ENCODE results near the gene SUGP1.
"Not testable (repeated sequence)": the region's sequence is repeated elsewhere in the genome, so short reads cannot be mapped to it uniquely, and the experiment has no call there.

Gene SUGP1, protein sequence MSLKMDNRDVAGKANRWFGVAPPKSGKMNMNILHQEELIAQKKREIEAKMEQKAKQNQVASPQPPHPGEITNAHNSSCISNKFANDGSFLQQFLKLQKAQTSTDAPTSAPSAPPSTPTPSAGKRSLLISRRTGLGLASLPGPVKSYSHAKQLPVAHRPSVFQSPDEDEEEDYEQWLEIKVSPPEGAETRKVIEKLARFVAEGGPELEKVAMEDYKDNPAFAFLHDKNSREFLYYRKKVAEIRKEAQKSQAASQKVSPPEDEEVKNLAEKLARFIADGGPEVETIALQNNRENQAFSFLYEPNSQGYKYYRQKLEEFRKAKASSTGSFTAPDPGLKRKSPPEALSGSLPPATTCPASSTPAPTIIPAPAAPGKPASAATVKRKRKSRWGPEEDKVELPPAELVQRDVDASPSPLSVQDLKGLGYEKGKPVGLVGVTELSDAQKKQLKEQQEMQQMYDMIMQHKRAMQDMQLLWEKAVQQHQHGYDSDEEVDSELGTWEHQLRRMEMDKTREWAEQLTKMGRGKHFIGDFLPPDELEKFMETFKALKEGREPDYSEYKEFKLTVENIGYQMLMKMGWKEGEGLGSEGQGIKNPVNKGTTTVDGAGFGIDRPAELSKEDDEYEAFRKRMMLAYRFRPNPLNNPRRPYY

DNA sequence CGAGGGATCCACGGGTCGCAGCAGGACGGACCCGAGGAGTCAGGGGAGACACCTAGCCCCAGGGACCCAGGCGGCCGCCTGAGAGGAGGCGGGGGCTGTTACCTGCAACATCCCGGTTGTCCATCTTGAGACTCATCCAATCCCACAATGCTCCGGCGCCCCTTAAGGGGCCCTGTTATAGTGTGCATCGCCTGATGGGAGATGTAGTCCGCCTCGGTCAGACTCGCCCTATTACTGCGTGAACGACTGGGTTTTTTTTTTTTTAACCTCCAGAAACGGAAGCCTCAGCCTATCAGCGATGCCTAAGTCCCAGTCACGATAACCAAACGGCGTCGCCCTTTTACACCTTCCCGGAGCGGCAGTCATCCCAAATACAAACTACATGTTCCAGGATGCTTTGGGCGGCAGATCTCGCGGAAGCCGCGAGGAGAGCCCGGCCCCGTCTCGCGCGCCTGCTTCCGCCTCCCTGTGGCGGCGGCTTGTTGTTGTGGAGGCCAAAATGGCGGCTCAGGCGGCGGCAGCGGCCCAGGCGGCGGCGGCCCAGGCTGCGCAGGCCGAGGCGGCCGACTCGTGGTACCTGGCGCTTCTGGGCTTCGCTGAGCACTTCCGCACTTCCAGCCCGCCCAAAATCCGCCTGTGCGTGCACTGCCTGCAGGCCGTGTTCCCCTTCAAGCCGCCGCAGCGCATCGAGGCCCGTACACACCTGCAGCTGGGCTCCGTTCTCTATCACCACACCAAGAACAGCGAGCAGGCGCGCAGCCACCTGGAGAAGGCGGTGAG is at the start of gene SUGP1, which contains the start of gene MAU2:
TSS of gene SUGP1 (minus strand) at position 149 of the 780 bp plus-strand sequence. CDS start at position 136, 13 bp downstream.
TSS of gene MAU2 (plus strand) at position 469 of the 780 bp plus-strand sequence. CDS start at position 500, 31 bp downstream.
- Mint-ChIP-seq H3K9me3 (no peaks in the 10 kb centered on the region), H3K27me3 (ENCODE audit: low read depth) (no peaks in the 10 kb centered on the region), H3K36me3 (ENCODE audit: low read depth) (peaks cover 28% of the 10 kb centered on the region), H3K27ac (peak within 1 kb of the TSS; percentile 99), H3K4me3 (peak within 1 kb of the TSS; percentile 94), H3K4me1 (ENCODE audit: low read depth) (peaks cover 34% of the 10 kb centered on the region)

DNA sequence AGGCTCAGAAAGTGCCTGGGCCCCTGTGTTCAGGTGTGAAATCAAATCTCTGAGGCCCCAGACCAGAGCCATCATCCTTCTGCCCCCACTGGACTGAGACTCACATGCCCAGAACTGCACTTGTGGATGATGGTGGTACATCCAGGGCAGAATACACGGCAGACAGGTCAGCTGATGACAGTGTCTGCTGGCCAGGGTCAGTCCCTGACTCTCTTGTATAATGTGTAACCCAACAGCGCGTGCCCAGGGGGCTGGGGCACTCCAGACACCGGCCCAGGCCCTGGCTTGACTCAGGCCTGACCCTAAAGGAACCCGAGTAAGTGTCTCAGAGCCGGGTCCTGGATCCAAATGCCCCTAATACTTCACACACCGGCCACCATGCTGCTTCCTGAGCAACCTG is 47.8 kb upstream of the SUGP1 start:
- H3K27me3 Mint-ChIP-seq (ENCODE audit: low read depth): no peaks in the 10 kb centered on the region
- no peaks in the 10 kb centered on the region for H3K36me3 Mint-ChIP-seq (ENCODE audit: low read depth)
- no peak overlapping the region for H3K27ac Mint-ChIP-seq
- H3K9me3 Mint-ChIP-seq: no peaks in the 10 kb centered on the region
- H3K4me1 Mint-ChIP-seq (ENCODE audit: low read depth): peaks cover 16% of the 10 kb centered on the region
- no peak overlapping the region for H3K4me3 Mint-ChIP-seq

- peak overlapping the region; percentile 65 for H3K27ac Mint-ChIP-seq
- H3K36me3 Mint-ChIP-seq (ENCODE audit: low read depth): no peaks in the 10 kb centered on the region
- H3K27me3 Mint-ChIP-seq (ENCODE audit: low read depth): no peaks in the 10 kb centered on the region
- H3K9me3 Mint-ChIP-seq: no peaks in the 10 kb centered on the region
- H3K4me1 Mint-ChIP-seq (ENCODE audit: low read depth): peaks cover 12% of the 10 kb centered on the region
- H3K4me3 Mint-ChIP-seq: peak overlapping the region; percentile 21
Observed at GRCh38 chr19:19366434-19367396, 46.4 kb upstream of the SUGP1 start.

DNA sequence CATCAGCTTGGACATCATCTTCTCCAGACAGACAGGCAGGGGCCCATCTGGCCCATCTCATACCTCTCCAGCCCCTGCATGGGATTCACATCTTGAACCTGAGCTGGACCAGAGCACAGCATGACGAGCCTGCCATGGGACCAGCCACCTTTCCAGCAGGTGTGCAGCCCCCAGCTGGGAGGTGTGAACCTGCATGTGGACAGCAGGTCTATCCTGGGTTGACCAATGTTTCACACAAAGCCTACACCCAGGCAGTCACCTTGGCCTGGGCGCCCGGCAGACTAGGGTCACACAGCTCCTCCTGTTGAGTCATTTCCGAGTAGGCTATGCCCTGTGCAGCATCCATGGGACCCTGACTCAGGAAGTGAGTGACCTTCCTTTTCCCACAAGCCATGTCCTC is 41.8 kb upstream of the SUGP1 start:
- Mint-ChIP-seq H3K4me3 (no peak overlapping the region), H3K4me1 (ENCODE audit: low read depth) (peaks cover 30% of the 10 kb centered on the region), H3K36me3 (ENCODE audit: low read depth) (peaks cover 6% of the 10 kb centered on the region), H3K27me3 (ENCODE audit: low read depth) (no peaks in the 10 kb centered on the region), H3K9me3 (no peaks in the 10 kb centered on the region), H3K27ac (peak overlapping the region; percentile 41)

DNA sequence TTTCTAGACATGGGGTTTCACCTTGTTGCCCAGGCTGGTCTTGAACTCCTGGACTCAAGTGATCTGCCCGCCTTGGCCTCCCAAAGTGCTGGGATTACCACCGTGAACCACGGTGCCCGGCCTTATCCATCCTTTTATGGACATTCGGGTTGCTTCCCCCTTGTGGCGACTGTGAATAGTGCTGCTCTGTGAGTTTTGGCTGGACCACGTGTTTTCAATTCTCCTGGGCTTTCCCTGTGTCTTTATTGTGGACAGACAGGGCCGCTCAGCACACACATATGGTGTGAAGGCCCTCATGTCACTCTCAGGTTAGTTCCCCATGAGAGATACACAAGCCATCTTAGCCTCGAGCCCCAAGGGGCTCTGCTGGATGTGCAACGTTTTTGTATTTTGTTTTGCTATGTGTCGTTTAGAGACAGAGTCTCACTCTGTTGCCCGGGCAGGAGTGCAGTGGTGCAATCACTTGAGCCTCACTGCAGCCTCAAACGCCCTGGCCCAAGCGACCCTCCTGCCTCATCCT is 40.8 kb upstream of the SUGP1 start:
- H3K4me1 Mint-ChIP-seq (ENCODE audit: low read depth): peaks cover 27% of the 10 kb centered on the region
- H3K27ac Mint-ChIP-seq: peak overlapping the region; percentile 68
- no peaks in the 10 kb centered on the region for H3K9me3 Mint-ChIP-seq
- peaks cover 6% of the 10 kb centered on the region for H3K36me3 Mint-ChIP-seq (ENCODE audit: low read depth)
- no peak overlapping the region for H3K4me3 Mint-ChIP-seq
- no peaks in the 10 kb centered on the region for H3K27me3 Mint-ChIP-seq (ENCODE audit: low read depth)

DNA sequence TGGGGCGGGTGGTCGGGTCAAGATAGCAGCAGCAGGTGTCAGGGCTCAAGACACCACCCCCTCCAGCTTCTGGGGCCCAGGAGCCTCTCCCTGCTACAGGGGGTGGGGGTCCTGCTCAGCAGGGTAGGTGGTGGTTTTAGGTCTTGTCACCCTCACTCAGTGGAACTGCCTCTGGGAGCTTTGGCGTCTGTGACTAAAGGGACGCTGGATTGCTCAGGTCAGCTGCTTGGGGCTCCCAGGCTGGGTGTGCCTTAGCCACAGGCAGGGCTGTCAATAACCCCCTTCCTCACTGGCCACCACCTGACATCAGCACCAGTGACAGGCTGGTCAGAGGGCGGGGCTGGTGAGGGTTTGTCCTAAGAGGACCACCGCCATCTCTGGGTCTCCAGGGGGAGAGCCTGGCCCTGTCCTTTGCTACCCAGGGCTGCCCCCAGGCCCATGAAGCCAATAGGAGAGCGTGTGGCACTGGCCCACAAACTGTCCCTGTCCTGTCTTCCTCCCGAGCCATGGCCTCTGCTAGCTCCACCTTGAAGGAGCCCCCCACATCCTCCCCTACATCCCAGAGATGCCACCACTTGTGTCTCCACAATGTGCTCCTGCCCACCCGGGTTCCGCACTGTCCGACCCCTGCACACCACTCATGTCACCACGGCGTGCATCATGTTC is 36.7 kb upstream of the SUGP1 start:
- Mint-ChIP-seq H3K27me3 (ENCODE audit: low read depth) (no peaks in the 10 kb centered on the region), H3K4me3 (no peak overlapping the region), H3K27ac (no peak overlapping the region)

GRCh38 chr19:19356500-19356899 is 36.2 kb upstream of the SUGP1 start:
- Mint-ChIP-seq H3K36me3 (ENCODE audit: low read depth) (peaks cover 19% of the 10 kb centered on the region), H3K27me3 (ENCODE audit: low read depth) (no peaks in the 10 kb centered on the region), H3K4me1 (ENCODE audit: low read depth) (peaks cover 19% of the 10 kb centered on the region), H3K4me3 (no peak overlapping the region), H3K9me3 (no peaks in the 10 kb centered on the region), H3K27ac (no peak overlapping the region)

More for the DNA sequence above, 36.7 kb upstream of the SUGP1 start:
- peaks cover 20% of the 10 kb centered on the region for H3K4me1 Mint-ChIP-seq (ENCODE audit: low read depth)
- no peaks in the 10 kb centered on the region for H3K9me3 Mint-ChIP-seq
- H3K36me3 Mint-ChIP-seq (ENCODE audit: low read depth): peaks cover 17% of the 10 kb centered on the region

DNA sequence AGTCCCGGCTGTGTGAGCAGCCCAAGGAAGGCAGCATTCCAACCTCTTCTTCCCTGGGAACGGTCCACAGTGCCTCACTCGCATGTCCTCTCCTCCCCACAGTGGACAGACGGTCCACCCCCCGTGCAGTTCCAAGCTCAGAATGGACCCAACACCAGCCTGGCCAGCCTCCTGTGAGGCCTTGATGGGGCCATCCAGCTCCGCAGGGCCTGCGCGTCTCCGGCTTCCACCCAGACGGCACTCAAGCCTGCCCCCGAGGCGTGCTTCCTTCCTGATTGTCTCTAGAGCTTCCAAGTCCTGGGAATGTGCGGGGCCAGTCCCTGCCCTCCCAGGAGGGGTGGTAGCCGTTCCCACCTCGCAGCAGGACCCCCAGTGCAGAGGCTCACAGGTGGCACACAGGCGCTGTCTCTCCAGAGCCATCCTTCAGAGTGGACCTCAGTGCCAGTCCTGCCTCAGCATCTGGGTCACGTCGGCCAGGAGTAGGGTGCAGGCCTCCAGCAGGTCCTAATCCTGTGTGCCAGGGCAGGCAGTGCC is 35.4 kb upstream of the SUGP1 start:
- H3K36me3 Mint-ChIP-seq (ENCODE audit: low read depth): peaks cover 19% of the 10 kb centered on the region
- H3K27ac Mint-ChIP-seq: no peak overlapping the region
- no peaks in the 10 kb centered on the region for H3K27me3 Mint-ChIP-seq (ENCODE audit: low read depth)

GRCh38 chr19:19354932-19355331 is 34.6 kb upstream of the SUGP1 start:
- Mint-ChIP-seq H3K4me1 (ENCODE audit: low read depth) (peaks cover 10% of the 10 kb centered on the region), H3K27ac (no peak overlapping the region), H3K36me3 (ENCODE audit: low read depth) (peaks cover 19% of the 10 kb centered on the region), H3K27me3 (ENCODE audit: low read depth) (no peaks in the 10 kb centered on the region), H3K4me3 (no peak overlapping the region), H3K9me3 (no peaks in the 10 kb centered on the region)

More for the DNA sequence above, 35.4 kb upstream of the SUGP1 start:
- no peaks in the 10 kb centered on the region for H3K9me3 Mint-ChIP-seq
- H3K4me3 Mint-ChIP-seq: no peak overlapping the region
- H3K4me1 Mint-ChIP-seq (ENCODE audit: low read depth): peaks cover 13% of the 10 kb centered on the region

DNA sequence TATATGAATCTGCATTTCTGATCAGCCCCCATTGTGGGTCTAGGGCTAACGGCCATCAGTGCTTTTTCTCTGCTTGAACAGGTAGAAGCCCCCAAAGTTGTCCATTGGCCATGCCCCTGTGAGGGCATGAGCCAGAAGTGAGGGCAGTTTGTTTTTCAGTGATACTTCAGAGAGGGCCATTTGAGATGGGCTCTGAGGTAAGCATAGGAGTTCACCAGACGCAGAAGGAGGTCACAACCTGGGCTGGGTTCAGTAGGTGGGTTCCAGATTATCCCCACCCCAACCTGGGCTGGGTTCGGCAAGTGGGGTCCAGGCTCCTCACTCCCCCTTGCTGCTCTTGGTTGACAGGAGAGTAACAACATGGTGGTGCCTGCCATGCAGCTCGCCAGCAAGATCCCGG is 33.7 kb upstream of the SUGP1 start:
- Mint-ChIP-seq H3K27me3 (ENCODE audit: low read depth) (no peaks in the 10 kb centered on the region), H3K27ac (no peak overlapping the region), H3K4me3 (no peak overlapping the region), H3K36me3 (ENCODE audit: low read depth) (peaks cover 22% of the 10 kb centered on the region), H3K9me3 (no peaks in the 10 kb centered on the region), H3K4me1 (ENCODE audit: low read depth) (peaks cover 10% of the 10 kb centered on the region)

GRCh38 chr19:19352823-19353222 is 32.5 kb upstream of the SUGP1 start:
- peaks cover 26% of the 10 kb centered on the region for H3K36me3 Mint-ChIP-seq (ENCODE audit: low read depth)
- H3K4me1 Mint-ChIP-seq (ENCODE audit: low read depth): peaks cover 3% of the 10 kb centered on the region
- H3K27ac Mint-ChIP-seq: no peak overlapping the region
- no peaks in the 10 kb centered on the region for H3K9me3 Mint-ChIP-seq
- H3K27me3 Mint-ChIP-seq (ENCODE audit: low read depth): no peaks in the 10 kb centered on the region
- no peak overlapping the region for H3K4me3 Mint-ChIP-seq

DNA sequence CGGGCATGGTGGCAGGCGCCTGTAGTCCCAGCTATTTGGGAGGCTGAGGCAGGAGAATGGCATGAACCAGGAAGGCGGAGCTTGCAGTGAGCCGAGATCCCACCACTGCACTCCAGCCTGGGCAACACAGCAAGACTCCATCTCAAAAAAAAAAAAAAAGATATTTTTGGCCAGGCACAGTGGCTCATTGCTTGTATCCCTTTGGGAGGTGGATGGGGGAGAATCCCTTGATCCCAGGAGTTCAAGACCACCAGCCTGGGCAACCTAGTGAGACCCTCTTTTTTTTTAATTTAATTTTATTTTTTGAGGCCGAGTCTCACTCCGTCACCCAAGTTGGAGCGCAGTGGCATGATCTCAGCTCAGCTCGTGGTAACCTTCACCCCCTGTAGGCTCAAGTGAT is 30.4 kb upstream of the SUGP1 start:
- not testable (repeated sequence) for H3K4me1 Mint-ChIP-seq (ENCODE audit: low read depth); H3K27ac Mint-ChIP-seq

GRCh38 chr19:19349365-19349764 is 29.1 kb upstream of the SUGP1 start:
- Mint-ChIP-seq H3K4me1 (ENCODE audit: low read depth) (no peaks in the 10 kb centered on the region), H3K36me3 (ENCODE audit: low read depth) (peaks cover 42% of the 10 kb centered on the region), H3K4me3 (no peak overlapping the region), H3K27ac (no peak overlapping the region), H3K9me3 (no peaks in the 10 kb centered on the region), H3K27me3 (ENCODE audit: low read depth) (no peaks in the 10 kb centered on the region)

More for the DNA sequence above, 30.4 kb upstream of the SUGP1 start:
- peaks cover 32% of the 10 kb centered on the region for H3K36me3 Mint-ChIP-seq (ENCODE audit: low read depth)
- not testable (repeated sequence) for H3K4me3 Mint-ChIP-seq; H3K9me3 Mint-ChIP-seq; H3K27me3 Mint-ChIP-seq (ENCODE audit: low read depth)

Measured in T-helper 1 cell treated with Interleukin-12 subunit alpha and Interleukin-12 subunit beta and Interleukin-4 antibody, amounts not matched to agents 30 μg/mL and 1 μg/mL, for 36 hours (primary cell).